ENCODE data around the gene CDH3. TPM values are rescaled to one million over a fixed set of nuclear protein-coding genes. Genes with fewer than 3 reads are reported as not detected.

The CDH3 gene
- total and polyA plus RNA-seq, 2 of the 13 experiments (the other 11 are each of a cell fraction or from before 2014, with no cell fraction given): 0.11 TPM; not detected in 1

GRCh38 chr16:68704232-68704867 is 59.2 kb downstream of the CDH3 start (continued):
- no peak for TF ChIP-seq NFAT5 (CRISPR knock-in tag; IDR thresholded peaks at IDR 0.05)
- TF ChIP-seq CBX5 (CRISPR knock-in tag; IDR thresholded peaks at IDR 0.05; ENCODE audit: borderline replicate concordance): peak; percentile 69; the same call in 1 of the 2 replicates
- no peak for TF ChIP-seq ZNF513 (CRISPR knock-in tag; conservative IDR thresholded peaks at IDR 0.05)
- TF ChIP-seq ZBTB10 (CRISPR knock-in tag; IDR thresholded peaks at IDR 0.05; ENCODE audit: borderline replicate concordance): no peak
- TF ChIP-seq THAP11 (CRISPR knock-in tag; IDR thresholded peaks at IDR 0.05): peak; percentile 53
- TF ChIP-seq TFE3 (CRISPR knock-in tag; IDR thresholded peaks at IDR 0.05): peak; percentile 53; the same call in 1 of the 2 replicates
- TF ChIP-seq ZBTB26 (CRISPR knock-in tag; IDR thresholded peaks at IDR 0.05; ENCODE audit: borderline replicate concordance): no peak
- TF ChIP-seq ZNF891 (CRISPR knock-in tag; IDR thresholded peaks at IDR 0.05): peak; percentile 79
- TF ChIP-seq JUNB (CRISPR knock-in tag; IDR thresholded peaks at IDR 0.05; ENCODE audit: borderline replicate concordance): no peak
- TF ChIP-seq DRAP1 (CRISPR knock-in tag; IDR thresholded peaks at IDR 0.05): peak; percentile 67; the same call in 1 of the 2 replicates
- TF ChIP-seq SSRP1 (CRISPR knock-in tag; IDR thresholded peaks at IDR 0.05): peak; percentile 87
- no peak for TF ChIP-seq SNAPC5 (CRISPR knock-in tag; IDR thresholded peaks at IDR 0.05; ENCODE audit: borderline replicate concordance)
